Coronary artery (tissue), 2 donors: Measurements from ENCODE around the gene SFTPA2.
"Not testable (repeated sequence)": the region's sequence is repeated elsewhere in the genome, so short reads cannot be mapped to it uniquely, and the experiment has no call there.

Source experiments
- DNase-seq: peaks from one replicate; pipeline ENCODE4 v3.0.0-alpha.2; 2017; ENCODE audit warnings: low spot score
- H3K27ac ChIP-seq, 2 donors: fragments of 200-600 bp; sonication (generic); one replicate each; pipeline ENCODE4 v1.5.1; 2016 to 2019
- H3K4me3 ChIP-seq: fragments of 200-600 bp; sonication (generic); 2 replicates; pipeline ENCODE4 v1.5.1; 2016; ENCODE audit warnings: mild to moderate bottlenecking, moderate library complexity

The SFTPA2 gene

DNA sequence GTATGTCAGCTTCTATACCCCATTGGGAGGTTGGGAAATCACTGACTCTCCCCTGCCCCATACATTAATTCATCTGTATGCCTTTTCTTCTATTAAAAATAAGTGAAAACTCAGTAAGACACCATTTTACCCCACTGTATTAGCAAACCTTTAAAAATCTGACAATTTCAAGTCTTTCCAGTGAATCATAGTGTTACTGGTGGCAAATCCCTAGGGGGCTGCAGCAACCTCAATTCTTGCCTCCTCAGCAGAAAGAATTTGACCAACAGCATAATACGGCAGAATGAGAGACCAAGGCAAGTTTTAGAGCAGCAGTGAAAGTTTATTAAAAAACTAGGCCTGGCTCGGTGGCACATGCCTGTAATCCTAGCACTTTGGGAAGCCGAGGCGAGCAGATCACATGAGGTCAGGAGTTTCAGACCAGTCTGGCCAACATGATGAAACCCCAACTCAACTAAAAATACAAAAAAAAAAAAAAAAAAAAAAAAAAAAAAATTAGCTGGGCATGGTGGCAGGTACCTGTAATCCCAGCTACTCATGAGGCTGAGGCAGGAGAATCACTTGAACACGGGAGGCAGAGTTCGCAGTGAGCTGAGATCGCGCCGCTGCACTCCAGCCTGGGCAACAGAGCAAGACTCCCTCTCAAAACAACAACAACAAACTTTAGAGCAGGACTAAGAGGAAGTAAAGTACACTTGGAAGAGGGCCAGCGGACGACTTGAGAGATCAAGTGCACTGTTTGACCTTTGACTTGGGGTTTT lies 26.9 kb downstream of the SFTPA2 start:
- DNase-seq, H3K27ac ChIP-seq, H3K4me3 ChIP-seq: not testable (repeated sequence)

DNA sequence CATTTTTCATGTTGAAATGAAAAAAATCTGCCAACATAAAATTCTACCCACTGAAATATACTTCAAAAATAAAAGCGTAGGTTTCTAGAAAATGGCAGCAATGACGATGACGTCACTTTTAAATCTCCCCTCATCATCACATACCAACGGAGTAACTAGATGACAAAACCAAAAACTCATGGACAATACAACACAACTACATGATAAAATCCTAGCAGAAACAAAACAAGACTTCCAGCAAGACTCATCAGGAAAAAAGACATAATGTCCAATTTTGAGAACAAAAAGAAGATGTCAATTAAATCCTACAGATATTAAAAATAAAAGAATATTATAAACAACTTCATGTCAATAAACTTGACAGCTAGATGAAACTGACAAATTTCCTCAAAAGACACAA lies 31.9 kb downstream of the SFTPA2 start:
- not testable (repeated sequence) for H3K27ac ChIP-seq, H3K4me3 ChIP-seq, DNase-seq

DNA sequence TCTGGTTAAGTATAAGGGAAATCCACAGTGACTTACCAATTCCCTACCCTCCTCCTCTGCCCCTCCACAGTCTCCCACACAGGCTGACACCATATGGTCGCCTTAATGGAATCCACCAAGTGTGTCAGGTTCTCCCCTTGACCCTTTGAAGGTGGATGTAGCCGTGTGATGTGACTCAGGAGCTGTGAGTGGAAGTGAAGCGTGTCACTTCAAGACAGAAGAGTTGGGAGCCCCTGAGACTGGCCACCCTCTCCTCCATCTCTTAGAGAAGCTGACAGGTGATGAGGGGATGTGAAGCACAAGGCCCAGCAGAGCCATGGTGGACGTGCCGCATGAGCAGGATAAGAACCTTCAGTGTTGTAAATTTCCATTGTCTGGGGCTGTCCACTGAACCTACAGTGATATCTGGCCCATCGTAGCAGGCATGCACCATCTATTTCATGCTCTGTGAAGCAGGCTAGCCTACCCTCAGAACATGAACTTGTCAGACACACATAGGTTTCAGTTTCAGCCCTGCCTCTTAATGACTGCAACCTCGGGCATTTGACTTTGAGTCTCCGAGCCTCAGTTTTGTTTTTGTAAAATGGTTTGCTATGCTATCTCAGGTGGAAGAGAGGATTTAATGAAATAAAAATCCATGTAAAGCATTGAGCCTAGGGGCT lies 35.0 kb downstream of the SFTPA2 start:
- not testable (repeated sequence) for H3K4me3 ChIP-seq, DNase-seq, H3K27ac ChIP-seq

DNA sequence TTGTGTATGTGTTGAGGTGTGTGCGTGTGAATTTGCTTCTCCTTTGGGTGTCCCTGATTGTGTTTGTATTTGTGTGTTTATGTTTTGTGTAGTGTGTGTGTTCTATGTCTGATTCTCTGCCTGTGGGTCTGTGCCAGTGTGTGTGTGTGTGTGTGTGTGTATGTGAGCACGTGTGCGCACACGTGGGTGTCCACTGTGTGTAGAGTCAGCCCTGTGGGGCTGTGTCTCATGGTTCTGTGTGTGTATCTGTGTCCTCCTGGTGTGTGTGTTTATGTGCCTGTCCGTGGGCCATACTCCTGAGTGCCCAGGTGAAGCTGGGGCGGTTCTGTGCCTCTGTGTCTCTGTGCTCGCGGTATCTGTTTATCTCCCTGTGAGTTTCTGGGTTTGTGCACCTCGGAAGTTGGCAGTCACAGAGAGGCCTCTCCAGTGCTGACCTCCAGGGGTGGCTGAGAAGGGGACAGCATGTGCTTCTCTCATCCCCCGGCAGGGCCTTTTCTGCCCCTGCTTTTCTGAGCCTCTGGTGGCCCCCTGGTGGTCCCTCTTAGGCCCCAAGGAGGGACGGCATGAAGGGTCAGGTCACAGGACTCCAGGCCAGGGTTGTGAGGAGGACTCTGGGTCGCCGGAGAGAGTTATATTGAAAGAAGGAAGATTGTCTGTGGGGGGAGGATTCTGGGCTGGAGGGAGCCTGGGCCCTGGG lies 36.9 kb downstream of the SFTPA2 start:
- DNase-seq, H3K4me3 ChIP-seq, H3K27ac ChIP-seq: not testable (repeated sequence)

DNA sequence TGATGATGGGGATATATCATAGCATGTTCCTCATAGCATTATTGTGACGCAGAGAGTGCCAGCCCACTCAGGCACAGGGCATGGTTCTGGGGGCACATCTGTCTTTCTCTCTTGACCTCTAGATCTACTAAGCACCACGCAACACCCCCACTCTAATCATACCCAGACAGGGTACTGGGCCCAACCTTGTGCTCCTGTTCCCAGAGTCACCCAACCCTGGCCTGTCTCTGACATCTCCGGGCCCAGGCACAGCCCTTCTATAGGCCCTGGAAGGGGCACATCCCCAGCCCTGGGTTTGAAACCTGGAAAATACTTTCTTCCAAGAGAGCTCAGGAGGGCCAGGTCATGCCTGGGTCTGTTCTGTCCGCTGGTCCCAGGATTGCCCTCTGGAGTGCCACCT lies 37.7 kb downstream of the SFTPA2 start:
- not testable (repeated sequence) for H3K4me3 ChIP-seq, DNase-seq, H3K27ac ChIP-seq

DNA sequence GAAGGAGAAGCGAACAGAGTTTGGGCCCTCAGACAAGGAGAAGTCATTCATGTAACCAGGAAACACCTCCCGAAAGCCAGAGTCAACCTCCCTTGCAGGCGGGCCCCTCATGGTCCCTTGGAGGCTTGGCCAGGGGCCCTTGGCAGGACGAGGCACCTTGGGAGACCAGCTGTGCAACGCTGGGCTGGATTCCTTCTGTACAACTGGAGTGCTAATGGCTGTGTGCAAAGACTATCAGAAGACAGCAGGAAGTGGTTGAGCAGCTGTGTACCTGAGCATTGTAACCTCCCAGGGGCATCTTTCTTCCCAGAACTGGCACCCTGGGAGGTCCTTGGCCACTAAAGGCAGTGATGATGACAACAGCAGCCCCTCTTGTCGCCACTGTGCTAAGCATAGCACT lies 38.5 kb downstream of the SFTPA2 start:
- not testable (repeated sequence) for H3K4me3 ChIP-seq, H3K27ac ChIP-seq, DNase-seq

DNA sequence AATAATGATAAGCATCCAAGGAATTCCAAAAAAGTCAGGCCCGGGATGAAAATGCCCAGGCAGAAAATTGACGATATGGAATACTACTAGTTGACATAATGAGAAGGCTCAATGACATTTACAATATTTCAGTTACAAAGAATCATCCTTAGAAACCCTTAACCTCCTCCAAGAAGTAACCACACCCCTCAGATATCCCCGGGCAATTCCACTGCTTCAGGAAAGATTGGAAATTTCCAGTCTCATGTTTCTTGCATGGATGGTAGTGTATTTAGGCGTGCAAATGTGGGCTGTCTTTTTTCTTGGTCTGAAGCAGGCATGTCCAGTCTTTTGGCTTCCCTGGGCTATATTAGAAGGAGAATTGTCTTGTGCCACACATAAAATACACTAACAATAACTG lies 42.6 kb downstream of the SFTPA2 start:
- not testable (repeated sequence) for H3K4me3 ChIP-seq, H3K27ac ChIP-seq, DNase-seq

DNA sequence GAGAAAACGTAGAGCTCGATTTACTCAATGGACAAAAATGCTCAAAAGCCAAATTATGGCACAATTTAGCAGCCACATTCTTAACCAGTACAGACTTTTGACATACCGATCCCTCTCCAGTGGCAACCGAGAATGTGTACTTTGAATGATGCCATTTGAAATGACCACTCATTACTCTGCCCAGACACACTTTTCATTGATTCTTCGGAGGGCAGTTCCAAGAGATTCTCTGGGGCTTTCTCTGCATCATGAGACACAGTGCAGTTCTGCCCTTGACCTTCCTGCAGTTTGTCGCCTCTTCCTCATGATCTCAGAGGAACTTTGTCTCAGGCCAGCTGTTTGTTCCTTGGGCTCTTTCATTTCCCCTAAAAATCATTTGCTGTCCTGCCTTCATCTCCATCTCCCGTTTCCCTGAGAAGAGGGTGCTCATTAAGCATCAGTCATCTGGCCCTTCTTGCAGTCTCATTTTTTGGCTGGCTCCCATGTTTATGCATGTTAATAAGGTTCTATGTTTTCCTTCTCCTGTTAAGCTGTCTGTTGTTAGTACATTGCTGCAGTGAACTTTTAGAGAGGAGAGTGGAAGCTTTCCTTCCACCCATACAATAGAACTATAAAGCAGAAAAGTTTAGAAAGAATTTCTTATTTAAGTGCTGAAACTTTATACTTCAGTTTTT lies 43.5 kb downstream of the SFTPA2 start:
- not testable (repeated sequence) for H3K4me3 ChIP-seq, H3K27ac ChIP-seq, DNase-seq

DNA sequence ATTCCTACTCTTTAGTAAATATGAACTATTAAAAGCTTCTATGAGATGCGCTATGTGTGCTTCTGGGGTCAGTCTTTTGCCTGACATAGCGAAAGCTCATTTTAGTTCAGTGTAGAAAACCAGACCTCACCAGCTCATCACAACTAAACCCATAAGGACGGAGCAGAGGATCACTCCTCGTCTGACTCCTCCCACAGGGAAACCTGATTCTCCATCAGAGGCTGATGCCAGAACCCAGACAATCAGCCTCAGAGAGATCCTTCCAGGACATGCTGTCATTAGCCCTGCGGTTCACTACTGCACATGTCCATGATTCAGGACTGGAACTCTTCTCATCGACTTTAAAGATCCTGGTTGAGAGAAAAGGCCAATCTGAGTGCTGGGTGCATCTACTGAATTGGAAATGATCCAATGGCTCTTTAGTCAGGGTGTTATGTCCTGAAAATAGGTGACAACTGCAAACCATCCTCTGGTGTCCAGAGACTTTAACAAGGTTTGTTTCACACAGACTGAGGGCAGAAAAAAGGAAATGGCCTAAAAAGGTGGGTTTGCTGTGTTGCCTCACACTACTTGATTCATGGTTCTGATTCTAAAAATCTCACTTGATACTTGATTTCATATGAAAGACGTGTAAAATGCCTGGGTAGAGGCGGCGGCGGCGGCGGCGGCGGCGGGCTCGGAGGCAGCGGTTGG lies 48.2 kb downstream of the SFTPA2 start, which contains the start of gene EIF5AL1:
EIF5AL1 (plus strand) TSS at position 643 of the 693 bp plus-strand sequence. CDS start 117 bp downstream, outside the sequence.
- H3K27ac ChIP-seq, H3K4me3 ChIP-seq, DNase-seq: not testable (repeated sequence)

DNA sequence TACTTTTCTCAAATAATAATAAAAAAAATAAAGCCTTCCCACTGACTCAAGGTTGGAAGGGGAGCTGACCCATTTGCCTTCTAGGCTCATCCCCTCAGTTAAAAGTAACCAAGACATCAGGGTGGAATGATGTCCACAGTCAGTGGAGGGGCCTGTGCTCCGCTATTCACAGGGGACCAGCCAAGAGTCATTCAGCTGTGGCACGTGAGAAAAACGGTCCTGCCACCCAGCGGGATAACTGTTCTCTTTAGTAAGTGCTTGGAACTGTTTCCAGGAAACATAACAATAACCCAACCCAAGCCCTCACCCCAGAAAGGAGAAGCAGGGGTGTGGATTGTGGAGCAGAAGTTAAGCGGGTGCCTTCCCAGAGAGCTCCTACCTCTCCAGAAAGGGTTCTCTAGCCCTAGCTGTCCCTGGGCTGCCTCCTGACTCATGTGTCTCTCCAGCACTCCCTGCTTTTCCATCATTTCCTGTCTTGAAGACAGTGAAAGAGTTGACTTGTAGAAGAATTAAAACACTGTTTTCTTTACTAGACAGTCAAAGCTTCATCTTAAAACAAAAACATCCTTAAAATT lies 50.2 kb downstream of the SFTPA2 start:
- H3K27ac ChIP-seq, H3K4me3 ChIP-seq, DNase-seq: not testable (repeated sequence)

DNA sequence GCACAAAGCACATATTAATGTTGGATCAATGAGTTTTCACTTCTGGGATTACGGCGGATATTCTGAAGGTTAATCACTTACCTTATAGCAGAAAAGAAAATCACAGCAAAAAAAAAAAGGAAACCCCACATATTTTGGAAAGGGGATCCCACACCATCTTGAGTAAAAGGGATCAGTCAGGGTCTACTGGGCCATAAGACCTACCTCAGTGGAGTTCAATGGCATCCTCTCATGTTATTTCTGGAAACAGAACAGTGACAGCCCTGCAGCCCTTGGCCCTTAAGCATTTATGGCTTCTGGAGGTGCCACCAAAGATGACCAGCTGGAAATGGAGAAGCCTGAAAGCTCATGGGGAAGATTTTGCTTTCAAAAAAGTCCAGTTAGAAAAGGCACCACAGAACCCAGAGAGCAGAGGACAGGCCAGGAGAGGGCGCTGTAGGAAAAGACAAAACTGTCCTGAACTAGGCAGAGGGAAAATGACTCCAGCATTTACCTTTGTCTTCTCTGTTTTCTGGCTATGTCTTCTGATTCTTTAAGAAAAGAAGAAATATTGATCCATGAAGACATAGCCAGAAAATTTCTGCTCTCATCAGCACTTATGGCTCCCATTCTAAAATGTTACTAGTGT lies 50.8 kb downstream of the SFTPA2 start:
- H3K27ac ChIP-seq, H3K4me3 ChIP-seq, DNase-seq: not testable (repeated sequence)

DNA sequence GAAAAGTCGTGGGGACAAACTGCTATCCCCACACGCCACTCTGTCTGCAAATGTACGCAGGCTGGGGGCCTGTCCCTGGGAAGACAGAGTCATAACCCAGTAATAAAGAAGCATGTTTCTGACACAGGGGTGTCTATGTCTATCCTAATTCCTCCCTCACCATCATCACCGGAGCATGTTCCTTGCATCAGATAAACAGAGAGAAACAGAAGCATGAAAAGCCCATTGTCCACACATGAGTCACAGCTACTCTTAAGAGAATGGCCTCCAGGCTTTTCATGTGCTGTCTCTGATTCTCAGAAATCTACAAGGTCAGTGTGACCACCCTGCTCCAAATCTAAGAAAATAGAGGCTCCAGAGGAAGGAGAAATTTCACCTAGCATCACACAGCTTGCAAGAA lies 52.0 kb downstream of the SFTPA2 start:
- not testable (repeated sequence) for DNase-seq, H3K27ac ChIP-seq, H3K4me3 ChIP-seq
